GM04504 (cell line): ENCODE data around the gene PLEKHG3.

Experiments used
- DNase-seq: peaks from one replicate; pipeline ENCODE4 v3.0.0-alpha.2; 2012; ENCODE audit warnings: low read depth

The PLEKHG3 gene

DNA sequence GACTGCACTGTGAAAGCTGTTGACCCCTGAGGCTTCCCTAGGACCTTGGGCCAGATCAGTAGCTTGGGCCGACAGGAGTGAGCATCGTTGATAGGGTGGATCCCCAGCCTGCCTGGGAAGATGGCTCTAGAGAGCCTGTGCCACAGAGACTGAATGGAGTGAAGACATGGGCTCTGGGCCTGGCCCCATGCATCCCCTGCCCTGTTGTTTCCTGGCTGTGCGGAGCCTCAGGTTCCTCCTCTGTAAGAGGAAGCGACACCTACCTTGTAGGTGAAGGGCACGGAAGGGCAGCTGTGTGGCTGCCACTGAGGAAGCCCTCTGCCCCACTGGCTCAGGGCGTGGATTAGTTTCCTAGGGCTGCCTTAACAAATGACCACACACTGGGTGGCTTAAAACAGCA, 23.9 kb downstream of the PLEKHG3 start:
- no peak for DNase-seq

- DNase-seq = no peak
These were observed 24.6 kb downstream of the PLEKHG3 start for GRCh38 chr14:64728856-64729255.

- no peak for DNase-seq
These were observed 25.3 kb downstream of the PLEKHG3 start for GRCh38 chr14:64729386-64730060.

DNA sequence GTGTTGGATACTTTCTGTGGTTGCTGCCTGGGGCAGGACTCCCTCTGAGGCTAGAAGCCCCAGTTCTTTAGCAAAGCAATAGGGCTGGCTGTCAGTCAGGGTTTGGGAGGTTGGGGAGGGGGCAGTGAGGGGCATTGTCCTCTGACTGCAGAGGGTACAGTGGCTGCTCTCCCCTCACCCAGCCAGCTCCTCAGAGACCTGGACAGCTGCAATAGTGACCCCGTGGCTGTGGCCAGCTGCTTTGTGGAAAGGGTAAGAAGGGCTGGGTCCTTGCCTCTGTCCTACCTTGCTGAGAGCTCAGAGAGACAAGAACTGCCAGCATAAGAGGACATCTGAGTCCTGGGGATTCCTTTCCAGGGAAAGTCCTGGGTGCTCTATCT, 25.8 kb downstream of the PLEKHG3 start:
- DNase-seq = no peak

GRCh38 chr14:64730681-64731080, 26.5 kb downstream of the PLEKHG3 start:
- DNase-seq = no peak

DNA sequence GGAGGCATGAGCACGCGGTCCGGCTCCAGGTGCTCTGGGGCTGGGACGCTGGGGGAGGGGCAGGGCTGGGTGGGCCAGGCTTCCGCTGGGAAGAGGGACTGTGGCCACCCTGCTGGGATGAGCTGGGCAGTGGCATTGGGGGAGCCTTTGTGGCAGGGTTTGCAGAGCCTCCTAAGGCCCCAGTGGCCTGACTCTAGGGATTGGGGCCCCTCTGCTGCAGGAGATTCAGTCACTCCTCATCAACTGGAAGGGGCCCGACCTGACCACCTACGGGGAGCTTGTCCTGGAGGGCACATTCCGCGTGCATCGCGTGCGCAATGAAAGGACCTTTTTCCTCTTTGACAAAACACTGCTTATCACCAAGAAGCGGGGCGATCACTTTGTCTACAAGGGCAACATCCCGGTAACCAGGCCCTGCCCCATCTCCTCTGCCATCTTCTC, 26.9 kb downstream of the PLEKHG3 start:
- DNase-seq = no peak

DNA sequence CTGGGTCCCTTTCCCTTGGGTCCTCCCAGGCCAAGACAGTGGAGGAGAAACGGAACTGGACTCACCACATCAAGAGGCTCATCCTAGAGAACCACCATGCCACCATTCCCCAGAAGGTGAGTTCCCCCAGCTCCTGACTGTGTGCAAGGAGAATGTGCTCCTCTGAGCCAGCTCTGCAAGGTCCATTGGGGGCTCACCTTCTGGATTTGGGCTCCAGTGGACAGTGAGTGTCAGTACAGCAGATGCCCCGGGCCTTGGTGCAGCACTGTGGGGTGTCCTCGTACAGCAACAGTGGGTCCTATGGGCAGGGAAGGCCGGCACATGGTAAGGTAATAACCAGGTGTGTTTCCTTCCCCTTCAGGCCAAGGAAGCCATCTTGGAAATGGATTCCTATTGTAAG, 27.8 kb downstream of the PLEKHG3 start:
- no peak for DNase-seq

GRCh38 chr14:64732536-64733120, 28.4 kb downstream of the PLEKHG3 start:
- DNase-seq = no peak

- DNase-seq = no peak
These were observed 29.1 kb downstream of the PLEKHG3 start for GRCh38 chr14:64733321-64733720.

GRCh38 chr14:64733899-64734298, 29.7 kb downstream of the PLEKHG3 start:
- no peak for DNase-seq

DNA sequence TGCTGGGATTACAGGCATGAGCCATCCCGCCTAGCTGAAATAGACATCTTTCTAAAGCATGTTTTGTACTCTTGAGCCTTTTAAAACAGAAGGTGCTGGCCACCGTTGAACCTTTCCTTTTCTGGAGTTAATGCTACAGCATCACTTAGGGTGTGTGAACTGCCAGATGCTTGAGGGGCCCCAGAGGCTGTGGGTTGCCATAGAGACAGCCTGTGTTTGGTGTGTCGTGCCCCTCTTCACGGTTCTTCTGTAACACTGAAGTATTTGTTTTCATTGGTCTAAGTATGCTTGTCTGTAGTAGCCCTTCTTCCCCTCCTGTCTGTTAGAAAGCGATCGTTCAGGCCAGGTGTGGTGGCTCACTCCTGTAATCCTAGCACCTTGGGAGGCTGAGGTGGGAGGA, 30.8 kb downstream of the PLEKHG3 start:
- no peak for DNase-seq

GRCh38 chr14:64736271-64737169, 32.3 kb downstream of the PLEKHG3 start:
- DNase-seq = no peak

DNA sequence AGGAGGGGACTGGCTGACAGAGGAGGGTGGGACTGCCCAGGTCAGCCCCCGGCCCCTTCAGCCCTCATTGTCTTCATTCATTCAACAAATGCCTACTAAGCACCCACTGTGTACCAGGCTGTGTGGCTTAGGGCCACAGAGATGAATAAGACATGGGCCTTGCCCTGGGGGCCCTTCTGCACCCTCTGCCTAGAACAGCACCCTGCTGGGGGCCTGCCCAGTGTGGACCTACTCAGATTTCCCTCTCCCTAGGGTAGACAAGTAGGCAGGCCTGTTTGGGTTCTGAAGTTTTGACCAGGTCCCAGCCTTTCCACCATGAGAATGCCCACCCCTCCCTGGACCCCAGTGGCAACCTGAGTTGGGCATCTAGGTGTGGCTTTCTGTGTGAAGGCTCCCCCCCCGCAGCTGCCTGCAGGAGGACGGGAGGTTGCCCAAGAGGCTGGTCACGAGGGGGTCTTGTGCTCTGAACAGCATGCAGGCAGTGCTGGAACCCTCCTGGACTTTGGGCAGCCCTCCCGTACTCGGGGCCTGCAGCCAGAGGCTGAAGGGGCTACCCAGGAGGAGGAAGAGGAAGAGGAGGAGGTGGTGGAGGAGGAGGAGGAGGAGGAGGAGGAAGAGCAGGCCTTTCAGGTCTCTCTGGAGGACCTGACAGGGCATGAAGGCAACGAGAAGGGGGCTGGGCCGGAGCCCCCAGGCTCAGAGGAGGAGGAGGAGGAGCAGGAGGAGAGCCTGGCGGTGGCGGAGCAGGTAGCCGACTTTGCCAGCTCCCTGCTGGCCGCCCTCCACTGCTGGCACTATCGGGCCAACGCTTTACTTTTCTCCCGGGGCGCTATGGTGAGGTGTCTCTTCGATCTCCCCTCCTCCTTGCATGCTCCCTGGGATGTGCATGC, 33.4 kb downstream of the PLEKHG3 start:
- no peak for DNase-seq

- DNase-seq = no peak
These were observed 34.1 kb downstream of the PLEKHG3 start for GRCh38 chr14:64738281-64738804.

DNA sequence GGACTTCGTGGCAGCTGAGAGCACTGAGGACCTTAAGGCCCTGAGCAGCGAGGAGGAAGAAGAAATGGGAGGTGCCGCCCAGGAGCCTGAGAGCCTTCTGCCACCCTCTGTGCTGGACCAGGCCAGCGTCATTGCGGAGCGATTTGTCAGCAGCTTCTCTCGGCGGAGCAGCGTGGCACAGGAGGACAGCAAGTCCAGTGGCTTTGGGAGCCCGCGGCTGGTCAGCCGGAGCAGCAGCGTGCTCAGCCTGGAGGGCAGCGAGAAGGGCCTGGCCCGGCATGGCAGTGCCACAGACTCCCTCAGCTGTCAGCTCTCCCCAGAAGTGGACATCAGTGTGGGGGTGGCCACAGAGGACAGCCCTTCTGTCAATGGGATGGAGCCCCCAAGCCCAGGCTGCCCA, 37.0 kb downstream of the PLEKHG3 start:
- no peak for DNase-seq

GRCh38 chr14:64741961-64742360, 37.7 kb downstream of the PLEKHG3 start:
- no peak for DNase-seq

- no peak for DNase-seq
These were observed 38.8 kb downstream of the PLEKHG3 start for GRCh38 chr14:64743061-64743460.

GRCh38 chr14:64745511-64746091, 41.4 kb downstream of the PLEKHG3 start:
- no peak for DNase-seq

DNA sequence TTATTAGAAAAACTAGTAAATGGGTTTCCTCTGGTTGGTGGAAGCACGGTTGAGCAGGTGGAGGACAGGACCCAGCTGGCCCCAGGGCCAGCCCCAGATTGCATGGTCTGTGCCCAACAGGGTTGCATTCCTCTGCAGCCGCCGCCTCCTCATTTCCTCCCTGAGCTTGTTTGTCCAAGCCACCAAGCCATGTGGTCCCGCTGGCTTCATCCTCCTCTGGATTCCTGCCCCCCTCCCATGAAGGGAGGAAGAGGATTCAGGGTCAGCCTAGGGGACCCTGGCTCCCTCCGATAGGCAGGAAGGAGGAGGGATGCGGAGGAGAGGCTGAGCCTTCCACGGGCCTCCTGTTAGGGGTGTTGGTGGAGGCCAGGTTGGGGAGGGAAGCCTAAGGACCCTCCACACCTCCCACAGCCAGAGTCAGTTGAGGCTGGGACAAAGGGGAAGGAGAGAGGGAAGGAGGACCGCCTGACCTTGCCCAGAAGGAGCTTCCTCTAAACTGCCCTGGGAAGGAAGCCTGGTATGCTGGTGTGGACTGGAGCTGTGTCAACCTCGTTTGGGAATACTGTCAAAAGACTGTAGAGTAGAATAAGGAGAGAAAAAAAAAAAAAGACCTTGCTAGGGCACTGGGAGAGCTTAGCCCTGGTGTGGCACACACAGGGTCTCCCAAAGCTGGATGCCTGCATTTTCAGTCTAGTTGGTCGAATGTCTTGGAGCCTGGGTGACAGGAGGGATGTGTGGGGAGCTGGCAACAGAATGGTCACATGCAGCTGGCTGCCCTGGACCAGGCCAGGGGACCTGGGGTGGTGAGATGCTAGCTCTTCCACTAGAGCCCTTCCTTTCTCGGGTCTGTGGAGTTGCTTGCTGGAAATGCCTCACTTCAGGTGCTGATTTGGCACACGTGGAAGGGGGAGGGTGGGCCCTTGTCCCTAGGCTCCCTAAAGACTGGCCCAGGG, 42.4 kb downstream of the PLEKHG3 start:
- DNase-seq = no peak

DNA sequence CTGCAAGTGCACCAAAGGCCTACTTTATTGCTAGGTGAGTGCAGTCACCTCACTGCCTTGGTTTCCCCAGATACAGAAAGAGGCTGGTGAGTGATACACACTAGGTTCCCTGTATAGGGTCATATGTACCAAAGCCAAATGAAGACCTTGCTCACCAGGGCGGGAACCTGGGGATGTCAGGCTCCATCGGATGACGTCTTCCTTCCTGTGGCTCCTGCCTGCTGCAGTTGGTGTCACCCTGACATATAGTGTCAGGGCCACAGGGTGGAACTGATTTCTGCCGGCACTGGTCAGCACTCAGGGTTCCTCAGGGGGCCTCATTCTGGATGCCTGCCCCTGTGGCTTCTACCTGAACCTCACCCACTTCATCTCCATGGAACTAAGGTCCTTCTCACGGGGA, 43.1 kb downstream of the PLEKHG3 start:
- no peak for DNase-seq
